GM21619 (cell line): Measurements from ENCODE around the gene PTPRN2.
"Not testable (repeated sequence)": the region's sequence is repeated elsewhere in the genome, so short reads cannot be mapped to it uniquely, and the experiment has no call there.

ENCODE experiments used
- ATAC-seq: cut with Tn5 transposase; IDR thresholded peaks from one replicate; pipeline ENCODE4 v1.9.1; 2021; ENCODE audit not compliant: unreplicated experiment

PTPRN2 gene

GRCh38 chr7:157928808-157929425 lies 658.7 kb downstream of the PTPRN2 start:
- ATAC-seq, result no peak

GRCh38 chr7:157928171-157928794 lies 659.3 kb downstream of the PTPRN2 start:
- ATAC-seq, result no peak

GRCh38 chr7:157927313-157927925 lies 660.2 kb downstream of the PTPRN2 start:
- ATAC-seq, result no peak

DNA sequence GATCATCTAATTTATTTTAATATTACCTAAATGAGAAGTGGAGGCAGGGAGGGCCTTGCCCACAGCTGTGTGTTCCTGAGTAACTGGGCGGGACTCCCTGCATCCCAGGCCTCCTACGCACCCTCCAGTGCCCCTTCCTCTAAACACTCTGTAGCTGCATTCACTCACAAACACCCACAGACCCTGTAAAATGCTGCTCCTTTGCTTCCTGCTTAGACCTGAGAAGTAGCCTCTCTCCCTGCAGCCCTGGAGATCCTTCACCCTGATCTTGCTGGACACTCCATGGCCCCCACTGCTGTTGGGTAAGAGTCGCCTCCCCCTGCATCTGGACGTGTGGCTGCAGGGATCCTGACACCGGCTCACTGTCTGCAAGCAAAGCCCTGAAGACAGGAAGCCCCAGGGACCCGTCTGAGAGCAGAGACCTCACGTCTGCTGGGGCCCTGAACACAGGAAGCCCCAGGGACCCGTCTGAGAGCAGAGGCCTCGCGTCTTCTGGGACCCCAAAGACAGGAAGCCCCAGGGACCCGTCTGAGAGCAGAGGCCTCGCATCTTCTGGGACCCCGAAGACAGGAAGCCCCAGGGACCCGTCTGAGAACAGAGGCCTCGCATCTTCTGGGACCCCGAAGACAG lies 661.0 kb downstream of the PTPRN2 start:
- ATAC-seq, result no peak

DNA sequence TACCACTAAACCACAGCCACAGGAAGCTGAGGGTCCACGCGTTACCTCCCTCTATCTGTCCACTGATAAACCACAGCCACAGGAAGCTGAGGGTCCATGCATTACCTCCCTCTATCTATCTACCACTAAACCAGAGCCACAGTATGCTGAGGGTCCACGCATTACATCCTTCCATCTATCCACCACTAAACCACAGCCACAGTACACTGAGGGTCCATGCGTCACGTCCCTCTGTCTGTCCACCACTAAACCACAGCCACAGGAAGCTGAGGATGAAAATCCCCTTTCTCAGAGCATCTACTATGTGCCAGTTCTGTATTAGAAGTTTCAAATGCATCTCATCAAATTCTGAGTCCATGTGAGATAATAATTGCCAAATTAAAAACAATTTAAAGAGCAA lies 661.5 kb downstream of the PTPRN2 start:
- ATAC-seq, result no peak

GRCh38 chr7:157925383-157925875 lies 662.2 kb downstream of the PTPRN2 start:
- ATAC-seq, result no peak

DNA sequence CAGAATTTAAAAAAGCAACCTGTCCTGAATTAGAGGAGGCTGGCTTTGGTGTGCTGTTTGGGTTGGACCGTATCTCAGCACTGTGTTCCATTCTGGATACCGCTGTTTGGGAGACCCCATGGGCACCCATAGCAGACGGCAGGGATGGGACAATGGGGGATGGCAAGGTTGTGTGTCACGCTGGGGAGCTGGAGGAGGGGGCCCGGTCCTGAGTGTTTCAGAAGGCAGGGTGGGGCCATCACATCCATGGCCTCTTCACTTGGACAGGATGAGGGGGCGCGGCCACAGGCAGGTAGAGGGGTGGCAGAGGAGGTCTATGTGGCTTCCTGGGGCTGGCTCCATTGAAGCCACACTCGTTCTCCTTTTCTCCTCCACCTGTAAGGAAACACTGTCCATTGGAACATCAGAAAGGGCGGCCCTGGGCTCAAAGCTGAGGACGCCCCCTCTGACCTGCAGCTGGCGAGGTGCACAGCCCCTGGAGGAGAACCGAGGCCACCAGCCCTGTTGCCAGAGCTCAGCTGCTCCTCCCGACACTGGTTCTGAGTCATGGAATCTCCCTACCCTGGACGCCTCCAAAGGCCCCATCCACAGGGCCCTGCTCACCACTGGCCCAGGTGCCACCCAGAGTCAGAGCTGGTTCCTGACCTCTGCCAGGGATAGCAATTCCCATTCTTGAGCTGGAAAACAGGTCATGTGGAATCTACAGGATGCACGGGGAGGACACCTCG lies 663.6 kb downstream of the PTPRN2 start:
- ATAC-seq, result no peak

DNA sequence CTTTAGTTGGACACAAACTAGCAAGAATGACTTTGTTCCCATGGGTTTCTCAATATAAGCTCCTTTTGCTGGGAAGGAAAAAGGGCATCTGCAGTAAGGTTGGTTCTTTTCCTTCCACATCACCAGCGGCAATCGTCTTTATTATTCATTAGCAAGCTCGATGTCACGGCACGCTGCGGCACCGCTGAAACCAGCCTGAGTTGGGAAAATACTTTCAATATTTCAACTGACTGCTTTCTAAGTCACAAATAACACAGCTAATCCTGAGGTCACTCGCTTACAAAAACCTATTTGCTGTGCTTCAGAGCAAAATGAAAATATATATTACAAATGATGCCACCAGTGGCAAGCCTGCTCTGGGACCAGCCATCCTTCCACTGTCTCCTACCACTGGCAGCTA lies 665.0 kb downstream of the PTPRN2 start:
- no peak for ATAC-seq

DNA sequence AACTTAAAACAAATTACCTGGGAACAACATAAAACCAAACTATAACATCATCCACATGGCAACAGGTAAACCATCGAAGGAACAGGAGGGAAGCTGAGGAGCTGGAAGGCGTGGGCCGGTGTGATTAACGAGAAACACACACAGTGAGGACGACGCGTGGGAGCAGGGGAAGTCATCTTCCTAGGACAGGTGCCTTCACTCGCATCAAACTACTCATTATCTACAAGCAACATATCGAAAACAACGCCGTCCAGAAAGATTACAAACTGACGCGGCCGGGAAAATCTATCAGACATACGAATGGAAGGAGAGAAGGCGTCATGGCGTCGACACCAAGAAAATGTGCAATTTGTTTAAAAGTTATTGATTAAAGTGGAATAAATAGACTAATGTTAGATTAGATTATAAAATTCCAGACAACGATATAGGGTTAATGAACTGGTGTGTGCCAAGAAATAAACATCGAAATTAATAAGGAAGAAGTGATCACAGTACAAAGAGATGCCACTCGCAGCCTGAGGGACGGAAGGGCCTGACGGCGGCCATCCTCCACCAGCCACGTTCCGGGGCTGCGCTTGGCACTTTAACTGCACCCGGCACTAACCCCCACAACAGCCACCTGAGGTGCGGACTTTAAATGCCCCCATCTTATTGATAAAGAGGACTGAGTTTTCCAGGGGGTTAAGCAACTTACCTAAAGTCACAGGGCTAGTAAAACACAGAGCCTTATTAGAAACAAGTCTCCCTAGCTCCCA lies 669.1 kb downstream of the PTPRN2 start:
- ATAC-seq, result no peak

DNA sequence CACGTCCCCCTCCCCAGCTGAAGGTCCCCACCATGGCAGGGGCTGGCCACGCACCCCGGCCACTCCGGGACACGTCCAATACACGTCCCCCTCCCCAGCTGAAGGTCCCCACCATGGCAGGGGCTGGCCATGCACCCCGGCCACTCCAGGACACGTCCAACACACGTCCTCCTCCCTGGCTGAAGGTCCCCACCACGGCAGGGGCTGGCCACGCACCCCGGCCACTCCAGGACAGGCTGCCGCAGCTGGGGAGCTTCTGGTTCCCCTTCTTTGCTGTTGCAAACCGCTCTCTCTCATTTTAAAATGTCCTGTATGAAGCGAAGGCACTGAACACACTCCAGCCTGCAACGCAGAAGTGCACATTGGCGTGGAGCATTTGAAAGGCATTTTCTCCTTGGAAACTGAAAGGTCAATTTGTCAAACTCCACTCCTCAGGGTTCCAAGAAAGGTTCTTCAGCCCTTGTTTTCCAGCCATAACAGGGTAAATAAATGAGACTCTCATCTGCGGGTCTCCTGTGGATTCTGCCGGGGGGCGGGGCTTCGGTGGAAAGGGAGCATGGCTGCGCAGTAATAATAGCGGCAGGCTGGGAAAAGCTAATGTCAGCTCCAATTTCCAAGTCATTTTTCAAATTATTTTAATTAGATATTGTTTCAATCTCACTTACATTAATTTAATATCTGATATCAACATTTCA lies 670.5 kb downstream of the PTPRN2 start:
- ATAC-seq, result no peak

- no peak for ATAC-seq
These were observed 677.2 kb downstream of the PTPRN2 start for GRCh38 chr7:157910446-157910845.

GRCh38 chr7:157910045-157910444 lies 677.6 kb downstream of the PTPRN2 start:
- ATAC-seq, result not testable (repeated sequence)

- ATAC-seq, result no peak
These were observed 678.3 kb downstream of the PTPRN2 start for GRCh38 chr7:157909370-157909769.

GRCh38 chr7:157908006-157908782 lies 679.4 kb downstream of the PTPRN2 start:
- ATAC-seq, result no peak

DNA sequence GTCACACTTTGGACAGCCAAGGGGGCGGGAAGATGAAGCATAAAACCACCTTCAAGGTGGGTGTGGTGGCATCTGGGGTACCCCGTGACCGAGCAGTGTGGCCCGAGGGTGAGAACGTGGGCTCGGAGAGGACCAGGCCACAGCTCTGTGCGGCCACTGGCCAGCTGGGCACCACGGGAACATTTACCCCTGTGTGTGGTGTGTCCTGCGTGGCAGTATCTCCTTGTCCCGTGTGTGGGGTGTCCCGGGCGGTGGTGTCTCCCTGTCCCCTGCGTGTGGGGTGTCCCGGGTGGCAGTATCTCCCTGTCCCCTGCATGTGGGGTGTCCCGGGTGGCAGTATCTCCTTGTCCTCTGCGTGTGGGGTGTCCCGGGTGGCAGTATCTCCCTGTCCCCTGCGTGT lies 680.5 kb downstream of the PTPRN2 start:
- no peak for ATAC-seq

- ATAC-seq, result no peak
These were observed 681.0 kb downstream of the PTPRN2 start for GRCh38 chr7:157906583-157906982.

DNA sequence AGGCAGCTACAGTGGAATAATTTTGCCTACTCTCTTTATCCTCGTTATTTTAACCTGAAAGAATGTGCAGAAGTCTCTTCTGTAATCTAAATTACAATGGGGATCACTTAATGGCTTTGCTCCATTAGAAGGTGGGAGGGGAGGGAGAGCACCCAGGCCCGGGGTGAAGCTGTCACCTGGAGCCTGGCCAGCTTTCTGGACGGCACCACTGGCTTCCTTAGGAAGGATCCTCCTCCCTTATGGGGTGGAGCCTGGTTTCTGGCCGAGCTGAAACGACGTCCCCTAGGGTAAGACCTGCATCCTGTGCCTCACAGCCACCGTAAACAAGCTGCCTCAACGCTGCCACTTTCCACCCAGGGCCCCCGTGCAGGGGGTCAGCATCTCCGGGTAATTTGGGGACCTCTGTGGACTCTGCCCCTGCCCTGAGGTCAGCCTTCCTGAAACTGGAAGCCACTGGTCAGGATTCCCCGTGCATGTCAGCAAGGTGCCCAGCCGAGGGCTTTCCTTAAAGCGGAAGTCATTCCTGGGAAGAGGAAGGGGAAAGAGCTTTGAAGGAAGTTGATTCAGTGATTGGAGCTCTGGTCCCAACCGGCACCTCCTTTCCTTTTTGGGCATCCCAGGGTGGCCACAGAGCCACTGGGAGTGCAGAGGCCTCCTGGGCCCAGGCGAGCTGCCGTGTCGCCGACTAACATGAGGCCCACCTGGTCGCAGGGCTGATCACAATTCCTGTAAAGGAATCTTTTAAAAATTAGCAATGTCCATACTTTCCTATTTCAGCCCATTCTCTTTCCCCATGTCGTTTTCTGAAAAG lies 681.8 kb downstream of the PTPRN2 start:
- ATAC-seq, result no peak

DNA sequence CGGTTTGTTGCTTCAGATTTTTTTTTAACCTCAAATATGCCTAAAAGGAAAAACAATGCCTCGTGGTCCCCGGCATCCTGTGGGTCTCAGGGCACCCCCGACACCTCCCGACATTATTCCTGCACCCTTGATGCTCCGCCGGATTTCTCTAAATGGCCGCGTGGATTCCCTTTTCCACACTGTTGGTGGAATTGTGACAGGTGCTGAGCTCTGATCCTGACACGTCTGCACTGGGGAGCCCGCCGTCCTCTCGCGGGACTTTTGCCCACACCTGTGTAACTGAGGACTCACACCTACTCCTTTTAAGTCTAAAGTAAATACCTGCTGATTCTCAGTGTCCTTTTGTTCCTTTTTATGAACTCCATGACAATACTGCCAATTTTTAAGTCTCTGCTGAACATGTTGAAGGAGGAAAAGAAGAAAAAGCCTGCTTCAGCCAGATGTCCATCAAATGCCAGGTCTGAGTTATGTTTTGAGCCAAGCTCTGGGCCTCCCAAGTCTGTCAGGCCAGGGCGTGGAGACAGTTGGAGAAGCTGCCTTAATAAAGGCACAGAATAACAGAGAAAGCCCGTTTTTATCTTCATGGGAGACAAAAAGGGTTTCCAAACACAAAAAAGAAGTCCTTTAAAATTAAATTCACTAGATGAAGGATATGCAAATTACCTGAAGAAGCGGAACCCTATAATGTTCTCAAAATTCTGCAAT lies 682.6 kb downstream of the PTPRN2 start:
- ATAC-seq, result no peak
